GM23338 (cell line): ENCODE measurements around the gene SSR4.
"Not testable (repeated sequence)": the region's sequence is repeated elsewhere in the genome, so short reads cannot be mapped to it uniquely, and the experiment has no call there.

Source experiments
- CREB1 ChIP-seq: fragments of 250-450 bp; sonication (Bioruptor Pico); IDR thresholded peaks from 2 replicates; pipeline ENCODE4 v1.5.0; 2020; ENCODE audit warnings: low read depth, mild to moderate bottlenecking, moderate library complexity
- EZH2 ChIP-seq: fragments of 200-600 bp; sonication (generic); IDR thresholded peaks from one replicate; pipeline ENCODE4 v1.8.0; 2017; ENCODE audit warnings: antibody characterized with exemption, mild to moderate bottlenecking, low read depth; ENCODE audit not compliant: unreplicated experiment
- EZH2phosphoT487 ChIP-seq: fragments of 200-600 bp; sonication (generic); IDR thresholded peaks from one replicate; pipeline ENCODE4 v1.8.1; 2018; ENCODE audit warnings: antibody characterized with exemption; ENCODE audit not compliant: unreplicated experiment
- JUNB ChIP-seq: IDR thresholded peaks from one replicate; pipeline ENCODE4 v1.6.1; 2016; ENCODE audit warnings: antibody characterized with exemption; ENCODE audit not compliant: unreplicated experiment
- POLR2AphosphoS5 ChIP-seq: IDR thresholded peaks from 2 replicates; pipeline ENCODE4 v1.6.1; 2016; ENCODE audit warnings: antibody characterized with exemption, low read depth
- ZNF114 ChIP-seq: fragments of 250-450 bp; sonication (Bioruptor Pico); IDR thresholded peaks from 2 replicates; pipeline ENCODE4 v1.5.0; 2020; ENCODE audit warnings: mild to moderate bottlenecking, moderate library complexity
- TF ChIP-seq, protein P1 (sequence below), 2 experiments: fragments of 200-600 bp in 1 of 2; sonication (generic) in 1 of 2; conservative IDR thresholded peaks; 2 replicates each; pipeline versions ENCODE4 v1.5.1 to v1.6.1; 2016 to 2017; ENCODE audit warnings: antibody characterized with exemption in 2 of 2, low read depth in 2 of 2, mild to moderate bottlenecking in 2 of 2, moderate library complexity in 1 of 2
- TF ChIP-seq, protein P2 (sequence below): IDR thresholded peaks from 2 replicates; pipeline ENCODE4 v1.6.1; 2016; ENCODE audit warnings: antibody characterized with exemption
- TF ChIP-seq, protein P3 (sequence below): IDR thresholded peaks from one replicate; pipeline ENCODE4 v1.6.1; 2018; ENCODE audit warnings: antibody characterized with exemption; ENCODE audit not compliant: unreplicated experiment

DNA sequence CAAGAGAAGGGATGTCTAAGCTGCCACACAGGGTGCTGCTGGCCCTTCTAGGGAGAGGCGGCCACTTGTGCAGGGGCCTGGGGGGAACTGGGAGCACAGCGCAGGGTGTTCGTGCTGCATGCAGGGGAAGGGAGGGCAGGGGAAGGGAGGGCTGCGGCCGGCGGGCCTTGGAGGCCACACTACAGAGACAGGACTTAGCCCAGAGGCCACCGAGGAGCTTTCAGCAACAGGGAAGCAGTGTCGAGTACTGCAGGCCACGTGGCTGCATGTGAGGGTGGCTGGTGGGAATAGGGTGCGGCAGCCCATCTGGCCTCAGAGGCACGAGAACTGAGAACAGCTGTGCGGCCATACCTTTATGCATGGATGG lies 49.4 kb upstream of the SSR4 start:
- not testable (repeated sequence) for TF ChIP-seq EZH2; POLR2AphosphoS5; CREB1 (CRISPR knock-in tag); JUNB; EZH2phosphoT487; ZNF114 (CRISPR knock-in tag)
- TF ChIP-seq, protein P1, sequence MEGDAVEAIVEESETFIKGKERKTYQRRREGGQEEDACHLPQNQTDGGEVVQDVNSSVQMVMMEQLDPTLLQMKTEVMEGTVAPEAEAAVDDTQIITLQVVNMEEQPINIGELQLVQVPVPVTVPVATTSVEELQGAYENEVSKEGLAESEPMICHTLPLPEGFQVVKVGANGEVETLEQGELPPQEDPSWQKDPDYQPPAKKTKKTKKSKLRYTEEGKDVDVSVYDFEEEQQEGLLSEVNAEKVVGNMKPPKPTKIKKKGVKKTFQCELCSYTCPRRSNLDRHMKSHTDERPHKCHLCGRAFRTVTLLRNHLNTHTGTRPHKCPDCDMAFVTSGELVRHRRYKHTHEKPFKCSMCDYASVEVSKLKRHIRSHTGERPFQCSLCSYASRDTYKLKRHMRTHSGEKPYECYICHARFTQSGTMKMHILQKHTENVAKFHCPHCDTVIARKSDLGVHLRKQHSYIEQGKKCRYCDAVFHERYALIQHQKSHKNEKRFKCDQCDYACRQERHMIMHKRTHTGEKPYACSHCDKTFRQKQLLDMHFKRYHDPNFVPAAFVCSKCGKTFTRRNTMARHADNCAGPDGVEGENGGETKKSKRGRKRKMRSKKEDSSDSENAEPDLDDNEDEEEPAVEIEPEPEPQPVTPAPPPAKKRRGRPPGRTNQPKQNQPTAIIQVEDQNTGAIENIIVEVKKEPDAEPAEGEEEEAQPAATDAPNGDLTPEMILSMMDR (conservative IDR thresholded peaks at IDR 0.05; ENCODE audit: low read depth in 2 of 2): not testable (repeated sequence)
- TF ChIP-seq, protein P2, sequence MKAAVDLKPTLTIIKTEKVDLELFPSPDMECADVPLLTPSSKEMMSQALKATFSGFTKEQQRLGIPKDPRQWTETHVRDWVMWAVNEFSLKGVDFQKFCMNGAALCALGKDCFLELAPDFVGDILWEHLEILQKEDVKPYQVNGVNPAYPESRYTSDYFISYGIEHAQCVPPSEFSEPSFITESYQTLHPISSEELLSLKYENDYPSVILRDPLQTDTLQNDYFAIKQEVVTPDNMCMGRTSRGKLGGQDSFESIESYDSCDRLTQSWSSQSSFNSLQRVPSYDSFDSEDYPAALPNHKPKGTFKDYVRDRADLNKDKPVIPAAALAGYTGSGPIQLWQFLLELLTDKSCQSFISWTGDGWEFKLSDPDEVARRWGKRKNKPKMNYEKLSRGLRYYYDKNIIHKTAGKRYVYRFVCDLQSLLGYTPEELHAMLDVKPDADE: not testable (repeated sequence)
- TF ChIP-seq, protein P3, sequence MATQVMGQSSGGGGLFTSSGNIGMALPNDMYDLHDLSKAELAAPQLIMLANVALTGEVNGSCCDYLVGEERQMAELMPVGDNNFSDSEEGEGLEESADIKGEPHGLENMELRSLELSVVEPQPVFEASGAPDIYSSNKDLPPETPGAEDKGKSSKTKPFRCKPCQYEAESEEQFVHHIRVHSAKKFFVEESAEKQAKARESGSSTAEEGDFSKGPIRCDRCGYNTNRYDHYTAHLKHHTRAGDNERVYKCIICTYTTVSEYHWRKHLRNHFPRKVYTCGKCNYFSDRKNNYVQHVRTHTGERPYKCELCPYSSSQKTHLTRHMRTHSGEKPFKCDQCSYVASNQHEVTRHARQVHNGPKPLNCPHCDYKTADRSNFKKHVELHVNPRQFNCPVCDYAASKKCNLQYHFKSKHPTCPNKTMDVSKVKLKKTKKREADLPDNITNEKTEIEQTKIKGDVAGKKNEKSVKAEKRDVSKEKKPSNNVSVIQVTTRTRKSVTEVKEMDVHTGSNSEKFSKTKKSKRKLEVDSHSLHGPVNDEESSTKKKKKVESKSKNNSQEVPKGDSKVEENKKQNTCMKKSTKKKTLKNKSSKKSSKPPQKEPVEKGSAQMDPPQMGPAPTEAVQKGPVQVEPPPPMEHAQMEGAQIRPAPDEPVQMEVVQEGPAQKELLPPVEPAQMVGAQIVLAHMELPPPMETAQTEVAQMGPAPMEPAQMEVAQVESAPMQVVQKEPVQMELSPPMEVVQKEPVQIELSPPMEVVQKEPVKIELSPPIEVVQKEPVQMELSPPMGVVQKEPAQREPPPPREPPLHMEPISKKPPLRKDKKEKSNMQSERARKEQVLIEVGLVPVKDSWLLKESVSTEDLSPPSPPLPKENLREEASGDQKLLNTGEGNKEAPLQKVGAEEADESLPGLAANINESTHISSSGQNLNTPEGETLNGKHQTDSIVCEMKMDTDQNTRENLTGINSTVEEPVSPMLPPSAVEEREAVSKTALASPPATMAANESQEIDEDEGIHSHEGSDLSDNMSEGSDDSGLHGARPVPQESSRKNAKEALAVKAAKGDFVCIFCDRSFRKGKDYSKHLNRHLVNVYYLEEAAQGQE: not testable (repeated sequence)
